ENCODE results near the gene REPS2.

GRCh38 chrX:16983051-16983450, 36.6 kb downstream of the REPS2 start:
- TF ChIP-seq POLR2A (IDR thresholded peaks at IDR 0.05) (no peak), CTCF (IDR thresholded peaks at IDR 0.05) (no peak), POLR2AphosphoS5 (IDR thresholded peaks at IDR 0.05) (no peak), EP300 (IDR thresholded peaks at IDR 0.05; ENCODE audit: low read depth) (no peak)

Measured in transverse colon (tissue), 4 donors.